ENCODE data around the gene RFX6.

The RFX6 gene

DNA sequence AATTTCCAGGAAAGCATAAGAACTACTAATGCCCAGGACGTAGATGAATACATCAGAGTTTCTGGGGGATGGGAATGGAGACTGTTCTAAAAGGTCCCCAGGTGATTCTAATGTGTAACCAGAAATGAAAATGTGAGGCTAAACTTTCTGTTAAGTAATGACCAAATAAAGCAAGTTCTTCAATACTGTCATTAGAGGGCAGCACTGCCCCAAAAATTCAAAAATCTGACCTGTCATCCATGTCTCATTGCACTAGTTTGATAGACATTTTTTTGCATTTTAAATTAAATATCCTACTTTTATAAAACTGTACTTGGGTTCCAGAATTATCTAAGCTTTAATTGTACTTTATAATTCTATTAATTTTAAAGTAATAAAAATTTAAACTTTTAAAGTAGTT lies 94.9 kb downstream of the RFX6 start:
- DNase-seq (ENCODE audit: low read depth in 2 of 2): no peak

DNA sequence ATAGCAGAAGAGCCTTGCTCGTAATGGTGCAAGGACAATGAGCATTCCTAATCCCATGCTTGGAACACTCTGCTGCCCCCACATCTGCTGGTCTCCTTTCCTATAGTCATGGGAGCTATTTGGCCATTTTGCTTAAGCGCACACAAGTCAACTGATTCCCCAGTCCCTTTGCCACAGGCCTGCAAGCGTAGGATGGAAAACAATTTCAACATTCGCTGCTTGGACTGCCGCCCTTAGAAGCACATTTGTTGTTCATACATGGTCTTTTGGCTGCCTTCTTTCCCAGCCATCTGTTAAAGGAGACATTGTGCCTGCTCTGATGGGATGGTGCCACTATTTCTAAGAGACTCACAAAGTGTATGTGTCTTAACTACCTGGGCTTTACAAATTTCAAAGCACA lies 96.9 kb downstream of the RFX6 start:
- DNase-seq (ENCODE audit: low read depth in 2 of 2): no peak

DNA sequence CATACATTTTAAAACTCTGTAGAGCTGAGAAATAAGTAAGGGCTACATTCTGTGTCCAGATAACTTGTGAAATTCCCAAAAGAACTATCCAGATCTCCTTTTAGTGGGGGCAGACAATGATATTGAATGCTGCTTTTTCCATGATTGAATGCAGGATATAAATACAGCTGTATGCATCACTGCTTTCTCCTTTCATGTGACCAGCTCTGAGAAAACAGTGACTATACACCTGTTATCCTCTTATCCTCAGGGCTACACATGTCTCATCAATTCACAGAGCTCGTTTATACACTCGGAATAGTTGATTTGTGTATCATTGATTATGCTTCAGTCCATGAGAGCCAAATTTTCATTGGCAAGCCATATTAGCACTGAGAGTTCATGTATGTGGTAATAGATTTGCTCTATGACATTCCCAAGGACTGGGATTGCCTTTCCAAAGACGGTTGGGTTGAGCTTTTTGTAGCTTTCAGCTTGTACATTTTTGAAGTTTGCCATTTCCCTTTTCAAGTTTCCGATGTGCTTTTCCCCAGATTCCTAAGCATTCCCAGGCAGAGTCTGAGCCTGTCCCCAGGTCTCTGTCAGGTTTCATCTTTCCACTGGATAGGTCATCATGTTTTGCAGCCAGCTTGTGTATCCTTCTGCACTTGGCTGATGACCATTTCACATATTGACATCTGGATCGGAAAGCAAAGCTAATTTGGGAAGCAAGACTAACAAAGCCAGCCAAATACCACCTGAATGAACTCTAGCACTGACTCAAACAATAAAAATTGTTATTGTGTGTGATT lies 97.7 kb downstream of the RFX6 start:
- no peak for DNase-seq (ENCODE audit: low read depth in 2 of 2)

DNA sequence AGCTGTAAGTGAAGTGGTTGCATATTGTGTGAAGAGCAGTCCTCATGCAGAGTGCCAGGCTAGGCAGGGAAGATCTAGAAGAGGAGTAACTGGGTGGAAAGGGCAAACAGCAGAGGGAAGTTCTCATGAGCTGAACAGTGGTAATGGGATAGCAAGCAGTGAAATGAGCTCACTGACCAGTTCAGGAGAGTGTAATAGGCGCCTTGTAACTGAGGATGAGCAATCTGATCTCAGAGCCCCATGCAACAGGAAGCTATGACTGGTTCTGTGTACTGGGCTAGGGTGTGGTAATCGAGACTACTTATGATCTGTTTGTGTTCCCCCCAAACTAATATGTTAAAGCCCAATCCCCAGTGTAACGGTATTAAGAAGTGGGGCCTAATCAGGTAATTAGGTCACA lies 98.6 kb downstream of the RFX6 start:
- DNase-seq (ENCODE audit: low read depth in 2 of 2): no peak

DNA sequence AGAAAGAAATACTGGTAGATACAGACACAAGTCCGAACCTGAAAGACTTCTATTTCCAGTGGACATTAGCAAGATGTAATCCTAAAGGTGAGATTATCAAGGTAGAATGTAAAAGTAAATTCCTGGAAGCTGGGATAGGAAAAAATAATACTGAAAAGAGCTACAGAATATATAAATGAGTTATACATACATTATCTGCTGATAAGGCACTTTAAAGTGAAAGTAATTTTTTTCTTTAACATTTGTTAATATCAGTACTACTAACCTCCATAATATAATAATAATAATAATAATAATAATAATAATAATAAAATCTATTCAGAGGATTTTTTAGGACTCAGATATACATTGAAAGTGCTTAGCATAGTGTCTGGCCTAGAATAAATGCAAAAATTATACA lies 102.5 kb downstream of the RFX6 start:
- DNase-seq (ENCODE audit: low read depth in 2 of 2): no peak

All from activated CD4-positive, alpha-beta T cell treated with anti-CD3 and anti-CD28 coated beads for 24 hours (primary cell).